ENCODE measurements around the gene SEMA3F.

The SEMA3F gene

DNA sequence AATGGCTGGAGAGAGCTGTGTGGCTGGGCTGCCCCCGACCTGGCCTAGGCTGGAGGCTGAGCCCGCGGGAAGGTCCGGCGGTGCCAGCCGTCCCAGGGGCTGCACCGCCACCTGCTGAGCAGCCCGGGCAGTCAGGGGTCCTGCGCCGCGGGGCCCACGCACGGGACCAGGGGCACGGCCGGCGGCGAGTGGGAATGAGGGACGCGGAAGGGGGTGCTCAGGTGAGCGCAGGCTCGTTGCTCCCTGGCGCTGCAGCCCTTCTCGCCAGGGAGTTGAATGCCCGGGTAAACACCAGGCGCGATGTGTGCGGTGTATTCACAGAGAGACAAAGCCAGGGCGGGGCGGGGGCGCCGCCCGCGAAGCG lies 666 bp upstream of the SEMA3F start:
- DNase-seq (ENCODE audit: insufficient read length, low spot score) (no peak), FAIRE-seq (peak; percentile 28)

DNA sequence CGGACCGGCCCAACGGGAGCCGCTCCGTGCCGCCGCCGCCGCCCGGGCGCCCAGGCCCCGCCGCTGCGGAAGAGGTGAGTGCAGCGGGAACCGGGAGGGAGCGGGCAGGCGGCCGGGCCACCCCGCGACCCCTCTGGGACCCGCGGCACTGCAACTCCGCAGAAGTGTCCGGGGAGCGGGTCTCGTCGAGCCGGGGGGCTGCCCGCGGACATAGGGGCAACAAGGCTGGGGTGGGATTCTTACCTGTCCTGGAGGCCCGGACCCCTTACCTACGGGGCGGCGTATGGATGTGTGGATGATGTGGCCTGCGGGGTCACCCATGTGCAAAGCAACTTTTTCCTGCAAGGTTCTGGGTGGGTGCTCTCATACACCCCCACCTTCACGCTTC lies 361 bp downstream of the SEMA3F start:
- DNase-seq (ENCODE audit: insufficient read length, low spot score) (no peak), FAIRE-seq (no peak)

DNA sequence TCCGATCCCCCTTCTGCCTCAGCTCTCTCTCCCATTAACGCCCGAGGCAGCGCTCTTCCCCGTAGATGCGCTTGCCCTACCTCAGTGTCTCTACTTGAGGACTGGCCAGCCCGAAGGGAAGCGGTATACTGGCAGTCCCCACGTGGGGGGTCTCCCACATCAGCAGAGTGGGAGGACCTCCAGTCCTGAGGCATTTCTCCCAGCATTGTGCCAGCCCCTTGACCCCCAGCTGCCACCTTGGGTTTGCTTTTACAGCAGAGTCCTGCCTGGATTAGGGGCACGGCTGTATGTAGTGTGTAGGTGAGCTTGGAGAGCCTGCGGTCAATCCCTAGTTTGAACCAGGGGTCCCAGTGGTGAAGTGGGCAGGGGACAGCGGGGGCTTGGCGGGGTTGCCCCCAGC lies 767 bp downstream of the SEMA3F start:
- DNase-seq (ENCODE audit: insufficient read length, low spot score): no peak
- peak; percentile 40 for FAIRE-seq

DNA sequence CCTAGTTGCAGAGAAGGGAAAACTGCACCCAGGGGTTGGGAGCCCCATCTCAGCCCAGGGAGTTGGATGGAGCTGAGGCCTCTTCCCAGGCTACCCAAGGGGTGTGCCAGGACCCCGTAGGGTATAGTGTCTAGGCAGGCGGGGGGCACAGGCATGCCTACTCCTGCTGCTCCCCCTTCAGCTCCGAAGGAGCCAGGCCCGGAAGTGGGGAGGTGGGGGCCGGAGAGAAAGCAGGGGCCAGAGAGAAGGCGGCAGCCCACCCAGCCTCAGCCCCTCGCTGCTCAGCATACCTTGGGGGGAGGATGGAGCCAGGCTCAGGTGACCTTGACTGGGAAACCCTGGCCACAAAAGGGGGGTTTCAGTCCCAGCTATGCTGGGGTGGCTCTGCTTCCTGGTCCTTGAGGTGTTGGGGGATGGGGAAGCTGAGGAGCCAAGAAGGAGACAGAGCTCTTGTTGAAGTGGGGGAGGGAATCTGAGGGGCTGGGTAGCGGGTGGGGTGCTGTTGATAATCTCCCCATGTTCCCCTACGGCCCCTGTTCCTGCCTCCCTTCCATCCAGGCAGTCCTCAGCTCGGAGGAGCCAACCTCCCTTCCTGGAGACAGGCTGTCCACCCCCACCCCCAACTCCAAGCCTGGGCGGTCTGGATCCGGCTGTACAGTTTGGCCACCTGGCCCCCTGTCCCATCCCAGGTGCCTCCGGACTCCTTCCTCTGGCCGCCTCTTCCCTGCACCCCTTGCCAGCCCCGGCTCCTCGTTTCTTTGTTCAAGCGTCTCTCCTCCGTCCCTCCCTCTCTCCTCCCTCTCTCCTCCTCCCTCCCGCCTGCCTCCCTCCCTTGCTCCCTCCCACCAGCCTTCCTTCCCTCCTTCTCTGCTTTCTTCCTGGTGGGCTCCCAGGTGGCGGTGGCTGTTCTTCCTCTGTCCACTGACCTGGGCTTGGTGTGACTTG lies 1.7 kb downstream of the SEMA3F start:
- no peak for FAIRE-seq
- no peak for DNase-seq (ENCODE audit: insufficient read length, low spot score)

DNA sequence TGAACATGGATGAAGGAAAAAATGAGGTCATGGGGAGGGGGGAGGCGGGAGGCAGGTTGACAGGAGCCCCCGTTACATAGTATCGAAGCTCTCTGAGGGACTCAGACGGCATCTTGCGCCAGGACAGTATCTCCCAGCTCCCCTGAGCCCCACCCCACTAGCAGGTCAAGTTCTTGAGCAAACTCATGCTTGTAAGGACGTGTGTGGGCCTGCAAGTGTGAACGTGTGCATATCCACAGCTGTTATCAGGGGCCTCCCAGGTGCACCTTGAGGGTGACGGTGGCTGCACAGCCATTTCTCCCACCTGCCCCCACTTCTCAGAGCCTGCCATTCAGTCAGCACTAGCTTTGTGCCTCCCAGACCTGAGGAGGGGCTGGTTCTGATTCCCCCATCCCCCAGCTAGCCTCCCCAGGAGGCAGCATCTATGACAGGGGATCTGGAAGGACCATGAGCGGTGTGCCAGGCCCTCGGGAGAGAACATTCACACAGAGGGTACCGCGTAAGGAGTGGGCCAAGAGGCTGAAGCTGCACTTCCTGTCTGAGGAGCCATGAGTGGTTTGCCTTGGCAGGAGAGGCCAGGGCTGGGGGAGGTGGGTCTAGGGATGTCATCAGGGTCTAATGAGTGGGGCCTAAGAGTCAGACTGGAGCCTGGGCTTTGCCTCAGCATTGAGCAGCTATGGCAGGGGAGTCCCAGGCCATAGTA lies 2.9 kb downstream of the SEMA3F start:
- FAIRE-seq (no peak), DNase-seq (ENCODE audit: insufficient read length, low spot score) (no peak)

DNA sequence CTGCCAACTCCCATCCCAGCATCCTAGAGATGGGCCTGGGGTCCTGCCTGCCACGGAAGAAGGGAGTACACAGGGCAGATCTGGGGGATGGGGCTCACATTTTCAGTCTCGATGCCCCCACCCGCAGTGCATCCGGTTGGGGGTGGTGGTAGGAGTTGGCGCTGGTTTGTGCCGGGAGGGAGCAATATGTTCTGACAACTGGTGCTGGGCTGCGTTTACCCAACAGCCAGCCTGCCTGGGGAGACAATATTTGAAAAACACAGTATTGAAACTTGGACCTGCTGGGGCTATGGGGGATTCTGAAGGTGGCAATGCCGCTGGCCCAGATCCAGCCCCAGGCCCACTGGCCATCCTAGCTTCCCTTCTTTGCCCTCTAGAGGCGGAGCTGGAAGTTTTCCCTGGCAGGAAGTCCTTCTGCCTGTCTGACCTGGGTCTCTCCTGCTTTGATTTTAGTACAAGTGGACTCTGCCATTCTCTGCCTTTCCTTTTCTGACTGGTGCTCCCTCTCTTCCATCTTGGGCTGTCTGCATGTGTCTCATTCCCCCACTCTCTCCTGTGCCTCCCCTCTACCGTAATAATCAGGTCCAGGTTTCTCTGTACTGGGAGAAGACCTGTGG lies 3.5 kb downstream of the SEMA3F start:
- DNase-seq (ENCODE audit: insufficient read length, low spot score) (no peak), FAIRE-seq (no peak)

DNA sequence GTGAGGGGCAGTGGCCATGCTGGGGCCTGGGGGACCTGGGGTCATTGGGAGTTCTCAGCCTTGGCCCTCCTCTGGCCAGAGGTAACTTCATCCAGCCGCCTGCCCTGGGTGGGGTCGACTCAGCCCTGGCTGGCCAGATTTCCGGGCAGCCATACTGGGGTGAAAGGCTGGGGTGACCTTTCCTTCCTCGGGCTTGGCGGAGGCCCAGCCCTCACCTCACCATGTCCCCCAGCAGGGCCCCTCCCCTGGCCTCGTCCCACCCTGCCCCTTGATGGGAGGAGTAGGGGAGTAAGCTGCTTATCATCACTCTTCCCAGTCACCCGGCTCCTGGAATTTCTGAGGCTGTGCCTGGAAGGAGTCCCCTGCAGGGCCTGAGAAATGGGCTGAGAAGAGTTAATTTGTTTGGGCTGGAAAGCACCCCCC lies 5.4 kb downstream of the SEMA3F start:
- FAIRE-seq: no peak
- DNase-seq (ENCODE audit: insufficient read length, low spot score): no peak

DNA sequence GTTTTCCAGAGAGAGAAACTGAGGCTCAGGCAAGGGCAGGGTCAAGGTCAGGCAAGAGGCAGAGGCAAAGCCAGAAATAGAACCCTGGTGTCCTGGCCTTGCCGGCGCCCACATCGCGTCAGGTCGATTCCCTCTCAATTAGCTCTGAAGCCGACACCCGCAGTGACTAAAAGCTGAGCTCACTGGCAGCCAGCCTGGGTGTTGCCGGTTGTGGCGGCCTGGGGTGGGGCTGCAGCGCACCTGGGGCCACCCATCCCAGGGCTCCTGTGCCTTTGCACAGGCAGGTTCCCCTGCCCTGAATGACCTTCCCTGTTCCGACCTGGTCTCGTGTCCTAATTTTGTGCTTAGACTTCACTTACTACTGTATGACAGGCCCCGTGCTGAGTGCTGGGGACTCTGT lies 6.2 kb downstream of the SEMA3F start:
- DNase-seq (ENCODE audit: insufficient read length, low spot score) (no peak), FAIRE-seq (no peak)

DNA sequence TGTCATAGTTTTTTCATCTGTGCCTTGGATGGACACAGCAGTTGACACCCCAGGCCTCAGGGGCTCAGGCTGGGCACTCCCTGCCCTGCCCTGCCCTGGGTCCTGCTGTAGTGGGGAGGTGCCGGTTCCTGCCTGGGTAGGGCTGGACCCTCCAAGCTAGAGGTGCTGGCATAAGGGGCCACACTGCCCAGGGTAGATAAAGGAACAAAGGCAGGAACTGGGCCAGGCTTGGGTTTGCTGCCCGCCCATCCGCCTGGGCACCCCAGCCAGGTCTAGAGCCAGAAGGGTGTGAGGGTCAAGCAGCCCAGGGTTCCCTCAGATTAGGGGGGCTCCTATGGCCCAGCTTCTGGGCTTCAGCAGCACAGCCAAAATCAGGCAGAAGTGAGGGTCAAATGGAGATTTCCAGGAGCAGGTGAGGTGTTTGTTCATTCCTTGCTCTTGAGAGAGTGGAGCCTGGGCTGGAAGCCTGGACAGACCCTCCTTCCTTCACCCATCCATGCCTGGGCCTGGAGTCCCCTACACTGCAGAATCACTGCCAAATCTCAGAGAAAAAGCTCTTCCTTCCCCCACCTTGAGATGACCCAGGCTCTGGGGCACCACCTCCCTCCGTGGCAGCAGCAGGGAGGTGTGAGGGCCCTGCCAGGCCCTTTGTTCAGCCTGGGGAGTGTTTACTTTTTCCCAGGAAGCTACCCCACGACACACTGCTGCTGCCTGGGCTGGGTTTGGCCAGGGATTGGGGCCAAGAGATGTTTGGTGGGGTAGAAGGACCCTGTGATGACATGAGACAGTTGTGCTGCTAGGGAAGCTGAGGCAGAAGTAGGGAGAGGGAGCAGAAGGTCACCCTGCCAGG lies 7.1 kb downstream of the SEMA3F start:
- DNase-seq (ENCODE audit: insufficient read length, low spot score) (no peak), FAIRE-seq (no peak)

DNA sequence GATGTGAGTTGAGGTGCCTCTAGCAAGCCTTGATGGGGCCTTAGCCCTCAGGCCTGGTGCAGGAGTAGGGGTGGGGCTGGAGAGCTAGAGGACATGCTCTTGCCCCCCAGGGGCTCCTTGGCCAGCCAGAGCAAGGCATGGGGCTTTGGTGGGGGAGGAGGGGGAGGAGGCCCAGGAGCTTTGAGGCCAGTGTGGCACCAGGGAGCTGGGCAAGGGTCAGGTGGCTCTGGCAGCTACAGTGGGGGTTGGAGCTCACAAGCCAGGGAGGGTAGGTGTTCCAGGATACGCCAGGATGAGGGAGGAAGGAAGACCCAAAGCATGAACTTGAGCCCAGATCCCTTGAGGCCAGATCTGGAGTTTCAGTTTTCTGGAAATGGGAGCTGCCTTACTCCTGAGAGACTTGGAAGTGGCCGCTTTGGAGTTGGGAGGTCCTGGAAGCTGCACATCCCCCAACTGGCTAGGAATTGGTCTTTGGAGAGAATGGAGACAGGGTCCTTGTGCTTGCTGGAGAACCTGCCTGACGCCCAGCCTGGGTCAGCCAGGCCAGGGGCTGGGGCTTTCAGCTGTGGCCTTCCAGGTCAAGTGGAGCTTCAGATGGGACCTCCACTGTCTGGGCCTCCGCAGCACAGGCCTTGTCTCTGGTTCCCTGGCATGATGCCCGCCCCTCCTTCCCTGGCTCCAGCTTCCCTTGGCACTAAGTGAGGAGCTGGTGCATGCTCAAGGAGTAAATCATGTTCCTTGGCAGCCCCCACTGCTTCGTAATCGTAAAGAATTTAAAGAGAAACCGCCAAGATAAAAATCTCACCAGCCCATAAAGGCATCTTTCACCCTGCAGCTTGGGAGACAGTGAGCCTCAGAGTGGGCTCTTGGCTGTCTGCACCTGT lies 8.7 kb downstream of the SEMA3F start:
- DNase-seq (ENCODE audit: insufficient read length, low spot score) (peak; percentile 93), FAIRE-seq (peak; percentile 89)

DNA sequence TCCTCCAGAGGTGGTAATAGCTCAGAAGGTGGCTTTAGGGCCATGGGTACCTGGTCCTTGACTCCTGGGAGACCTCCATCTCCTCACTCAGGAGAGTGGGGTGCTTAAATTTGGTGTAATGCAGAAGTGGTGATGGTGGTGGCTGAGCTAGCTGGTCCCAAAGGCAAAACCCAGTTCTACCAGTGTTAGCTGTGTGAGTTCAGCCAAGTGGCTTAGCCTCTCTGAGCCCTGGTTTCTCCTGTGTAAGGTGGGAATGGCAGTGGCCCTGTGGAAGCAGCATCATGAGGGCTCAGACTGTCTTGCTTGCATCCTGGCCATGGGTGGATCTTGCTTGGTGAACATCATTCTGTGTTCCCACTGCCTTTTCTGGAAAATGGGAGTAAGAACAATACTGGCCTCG lies 9.4 kb downstream of the SEMA3F start:
- DNase-seq (ENCODE audit: insufficient read length, low spot score): no peak
- peak; percentile 82 for FAIRE-seq

DNA sequence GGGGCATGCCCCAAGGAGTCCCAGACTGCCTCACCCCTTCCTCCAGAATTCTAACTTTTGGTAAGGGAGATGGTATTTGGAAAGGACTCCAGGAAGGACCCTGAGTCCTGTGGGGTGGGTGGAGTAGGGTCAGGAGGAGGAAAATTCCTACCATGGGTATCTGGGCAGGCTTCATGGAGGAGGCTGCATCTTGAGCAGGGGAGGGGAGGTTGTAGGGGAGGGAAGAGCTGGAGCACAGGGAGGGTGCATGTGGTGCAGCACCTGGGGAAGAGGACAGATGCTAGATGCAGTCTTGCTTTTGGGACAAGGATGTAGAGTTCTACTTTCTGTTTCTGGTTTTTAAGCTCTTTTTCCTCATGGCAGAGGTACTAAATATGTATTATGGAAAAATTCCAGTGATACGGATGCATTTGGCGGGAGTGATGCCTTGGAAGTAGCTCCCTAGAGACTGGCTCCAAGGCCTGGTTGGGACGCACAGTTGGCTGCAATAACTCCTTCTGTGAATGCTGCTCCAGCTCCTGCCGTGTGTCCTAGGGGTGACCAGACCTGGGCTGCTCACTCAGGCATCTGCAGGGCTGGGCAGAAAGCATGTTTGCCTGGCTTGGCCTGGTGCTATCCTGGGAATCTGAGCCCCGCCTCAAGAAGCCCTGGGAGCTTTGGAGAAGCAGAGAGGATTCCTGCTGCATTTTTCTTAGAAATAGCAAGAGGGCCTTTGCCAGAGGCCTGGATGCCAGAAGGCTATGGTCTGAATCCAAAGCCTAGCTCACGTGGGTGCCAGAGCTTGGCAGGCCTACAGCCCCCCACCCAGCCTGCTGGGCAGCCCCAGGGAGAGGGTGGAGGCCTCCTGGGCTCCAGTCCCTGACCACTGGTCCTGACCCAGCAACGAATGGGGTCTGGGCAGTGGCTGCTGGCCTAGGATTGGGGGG lies 10.1 kb downstream of the SEMA3F start:
- FAIRE-seq: peak; percentile 31
- no peak for DNase-seq (ENCODE audit: insufficient read length, low spot score)

DNA sequence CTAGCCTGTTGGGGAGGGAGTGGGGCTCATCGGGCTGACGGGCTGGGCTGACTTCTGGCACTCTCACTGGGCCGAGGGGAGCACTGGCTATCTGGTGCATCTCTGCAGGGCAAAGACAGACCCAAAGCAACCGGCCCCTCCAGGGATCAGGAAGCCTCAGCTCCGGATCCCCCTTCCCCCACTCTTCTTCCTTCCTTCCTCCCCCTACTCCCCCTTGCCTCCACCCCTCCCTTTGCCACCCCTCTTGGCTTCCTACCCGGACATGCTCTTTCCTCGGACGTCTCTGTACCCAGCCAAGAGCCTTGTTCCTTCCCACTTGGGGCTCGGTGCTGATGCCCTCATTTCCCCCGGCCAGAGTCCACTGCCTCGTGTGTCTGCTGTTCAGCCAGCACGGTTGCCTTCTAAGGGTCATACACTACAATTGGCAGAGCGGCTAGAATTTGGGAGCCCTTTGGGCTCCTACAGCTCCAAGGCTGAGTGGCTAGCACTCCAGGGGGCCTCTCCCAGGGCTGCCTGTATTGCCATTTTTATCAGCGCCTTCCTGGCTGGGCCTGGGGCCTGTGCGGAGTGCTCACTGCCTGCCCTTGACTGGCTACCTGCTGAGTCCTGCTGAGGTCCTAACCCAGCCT lies 10.9 kb downstream of the SEMA3F start:
- DNase-seq (ENCODE audit: insufficient read length, low spot score) (no peak), FAIRE-seq (no peak)

DNA sequence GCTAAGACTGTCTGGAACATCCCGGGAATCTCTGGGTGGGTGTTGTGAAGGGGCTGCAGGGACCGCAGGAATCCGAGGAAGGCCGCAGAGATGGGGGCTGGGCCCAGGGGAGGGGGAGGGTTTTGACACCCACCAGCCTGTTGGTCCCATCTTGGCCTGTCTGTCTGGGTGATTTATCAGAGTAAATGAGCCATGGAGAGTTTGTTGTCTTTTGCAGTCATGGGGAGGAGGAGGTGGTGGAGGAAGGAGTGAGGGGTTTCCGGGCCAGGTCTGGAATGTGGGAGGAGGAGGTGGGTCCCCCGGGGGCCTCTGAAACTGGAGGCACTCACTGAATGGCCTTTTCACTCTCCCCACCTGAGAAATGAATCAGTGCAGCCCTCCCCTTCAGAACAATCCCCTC lies 11.5 kb downstream of the SEMA3F start:
- DNase-seq (ENCODE audit: insufficient read length, low spot score): no peak
- FAIRE-seq: peak; percentile 92

DNA sequence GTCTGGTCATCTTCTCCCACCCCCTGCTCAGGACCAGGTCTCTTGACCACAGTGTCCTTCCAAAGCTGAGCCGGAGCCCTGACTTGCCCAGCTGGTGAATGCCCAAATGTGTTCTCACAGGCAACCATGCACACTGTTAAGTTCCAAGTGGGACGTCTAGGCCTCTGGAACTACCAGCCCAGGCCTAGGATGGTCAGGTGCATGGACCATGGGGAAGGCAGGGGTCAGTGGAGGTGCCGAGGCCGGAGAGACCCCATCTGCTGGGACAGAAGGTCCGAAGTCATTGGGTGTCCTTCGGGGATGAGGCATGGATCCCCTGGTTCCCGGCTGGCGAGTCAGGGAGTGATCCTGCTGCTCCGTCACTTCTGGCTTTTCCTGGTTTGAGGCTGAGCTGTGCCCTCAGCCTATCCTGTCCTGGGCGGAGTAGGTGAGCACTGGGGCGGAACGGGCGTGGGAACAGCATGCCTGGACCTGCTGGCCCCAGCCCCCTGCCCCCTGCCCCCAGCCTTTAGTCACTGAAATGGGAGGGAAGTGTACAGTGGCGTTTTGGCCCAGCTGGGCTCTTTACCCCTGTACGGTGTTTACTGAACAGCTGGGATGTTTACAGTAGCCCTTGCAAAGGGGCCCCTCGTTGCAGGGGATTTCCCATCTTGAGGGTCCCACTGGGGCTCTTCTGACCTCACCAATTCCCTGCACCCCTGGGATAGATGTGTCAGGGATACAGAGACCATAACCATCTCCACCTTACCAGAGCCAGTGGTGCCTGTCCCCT lies 12.1 kb downstream of the SEMA3F start:
- no peak for DNase-seq (ENCODE audit: insufficient read length, low spot score)
- peak; percentile 65 for FAIRE-seq

DNA sequence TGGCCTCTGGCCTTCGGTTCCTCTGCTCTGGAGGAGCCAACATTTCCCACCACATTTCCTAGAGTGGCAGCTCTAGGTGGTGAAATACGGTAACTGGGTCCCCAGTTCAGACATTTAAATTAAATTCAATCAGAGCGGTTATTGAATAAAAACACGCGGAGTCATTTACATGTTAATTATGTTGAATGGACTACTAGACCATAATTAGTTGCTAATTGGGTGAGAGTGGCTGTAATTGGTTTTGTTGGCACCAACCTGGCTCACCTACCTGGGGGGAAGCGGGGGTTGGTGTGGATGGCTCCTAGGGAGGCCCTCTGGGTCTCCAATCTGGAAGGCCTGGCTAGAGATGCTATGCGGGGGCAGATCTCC lies 12.7 kb downstream of the SEMA3F start:
- FAIRE-seq (peak; percentile 23), DNase-seq (ENCODE audit: insufficient read length, low spot score) (no peak)

DNA sequence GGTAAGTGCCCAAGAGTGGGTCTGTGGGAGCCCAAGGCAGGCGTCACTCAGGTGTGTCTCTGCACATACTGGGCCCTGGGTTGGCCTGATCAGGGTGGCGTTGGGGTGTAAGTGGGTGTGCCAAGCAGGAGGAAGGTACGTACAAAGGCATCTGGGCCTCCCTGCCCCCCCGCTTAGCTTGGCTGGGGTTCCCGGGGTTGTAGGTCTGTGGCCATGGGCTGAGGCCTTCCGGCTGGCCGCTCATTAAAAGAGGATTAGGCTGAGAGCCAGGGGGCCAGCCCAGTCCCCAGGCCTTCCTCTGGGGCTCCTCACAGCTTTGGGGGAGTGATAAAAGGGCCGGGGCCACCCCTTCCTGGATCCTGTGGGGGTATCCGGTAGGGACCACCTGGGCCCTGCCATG lies 13.3 kb downstream of the SEMA3F start:
- DNase-seq (ENCODE audit: insufficient read length, low spot score) (no peak), FAIRE-seq (no peak)

DNA sequence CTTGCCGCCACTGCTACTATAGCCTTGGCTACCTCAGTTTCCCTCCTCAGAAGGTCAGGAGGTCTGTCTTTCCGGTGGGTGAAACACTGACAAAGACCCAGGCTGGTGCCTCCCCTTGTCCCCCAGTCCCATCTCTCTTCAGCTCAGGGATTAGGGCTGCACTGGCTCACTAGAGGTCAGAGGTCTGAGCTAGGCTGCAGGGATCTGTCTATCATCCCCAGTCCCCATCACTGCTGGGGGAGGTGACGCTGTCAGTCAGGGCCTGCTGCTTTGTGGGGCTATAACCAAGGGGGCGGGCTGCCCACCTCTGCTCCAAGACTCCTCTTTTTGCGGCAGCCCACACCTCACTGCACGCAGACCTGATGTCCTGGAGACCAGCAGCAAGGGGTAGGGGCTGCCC lies 13.7 kb downstream of the SEMA3F start:
- no peak for DNase-seq (ENCODE audit: insufficient read length, low spot score)
- no peak for FAIRE-seq

Measured in HTR-8/SVneo (cell line).